GM23248 (cell line): Measurements from ENCODE around the gene GALNT18.

Experiments
- EZH2 ChIP-seq: fragments of 200-600 bp; sonication (generic); IDR thresholded peaks from 2 replicates; pipeline ENCODE4 v1.6.1; 2018; ENCODE audit warnings: antibody characterized with exemption, mild to moderate bottlenecking; ENCODE audit not compliant: insufficient read depth, poor library complexity, severe bottlenecking
- EZH2phosphoT487 ChIP-seq: fragments of 200-600 bp; sonication (generic); IDR thresholded peaks from 2 replicates; pipeline ENCODE4 v1.6.1; 2018; ENCODE audit warnings: antibody characterized with exemption, moderate library complexity, mild to moderate bottlenecking, low read depth; ENCODE audit not compliant: insufficient read depth

- TF ChIP-seq EZH2 (no peak), EZH2phosphoT487 (no peak)
Observed at GRCh38 chr11:11665407-11665806, 43.6 kb upstream of the GALNT18 start.
